Liver (tissue), 3 donors: ENCODE measurements around the gene LIMCH1.

Experiments used
- CTCF ChIP-seq: fragments of 150-350 bp; IDR thresholded peaks from 2 replicates; pipeline ENCODE4 v1.5.1; 2017; ENCODE audit warnings: improper control_type of control experiment, low read depth, low read length; ENCODE audit not compliant: missing input control
- FOXA1 ChIP-seq: IDR thresholded peaks from 2 replicates; pipeline ENCODE4 v1.6.1; 2016; ENCODE audit warnings: antibody characterized with exemption
- FOXA2 ChIP-seq: IDR thresholded peaks from 2 replicates; pipeline ENCODE4 v1.6.1; 2016; ENCODE audit warnings: antibody characterized with exemption
- HNF4G ChIP-seq: IDR thresholded peaks from 2 replicates; pipeline ENCODE4 v1.6.1; 2016; ENCODE audit warnings: antibody characterized with exemption
- MAX ChIP-seq: IDR thresholded peaks from 2 replicates; pipeline ENCODE4 v1.6.1; 2016; ENCODE audit warnings: antibody characterized with exemption
- RAD21 ChIP-seq, 2 donors: IDR thresholded peaks; 2 replicates each; pipeline ENCODE4 v1.6.1; 2016; ENCODE audit warnings: antibody characterized with exemption in 2 of 2, mild to moderate bottlenecking in 2 of 2
- REST ChIP-seq: IDR thresholded peaks from 2 replicates; pipeline ENCODE4 v1.6.1; 2016; ENCODE audit warnings: antibody characterized with exemption, mild to moderate bottlenecking
- RXRA ChIP-seq, 2 donors: IDR thresholded peaks; 2 replicates each; pipeline ENCODE4 v1.6.1; 2017 to 2018; ENCODE audit warnings: antibody characterized with exemption in 2 of 2, mild to moderate bottlenecking in 1 of 2
- SP1 ChIP-seq: IDR thresholded peaks from 2 replicates; pipeline ENCODE4 v1.6.1; 2018; ENCODE audit warnings: antibody characterized with exemption, mild to moderate bottlenecking
- YY1 ChIP-seq: IDR thresholded peaks from 2 replicates; pipeline ENCODE4 v1.6.1; 2016; ENCODE audit warnings: antibody characterized with exemption, mild to moderate bottlenecking
- donor health status: healthy.
- donor health status: healthy.

GRCh38 chr4:41696131-41696530 lies 158.2 kb downstream of the LIMCH1 start:
- TF ChIP-seq YY1 (no peak), CTCF (no peak), REST (no peak), RXRA (IDR thresholded peaks at IDR 0.05) (no peak), FOXA1 (no peak), HNF4G (no peak), MAX (no peak), SP1 (no peak), RAD21 (IDR thresholded peaks at IDR 0.05) (no peak), FOXA2 (no peak)
